ENCODE data around the gene MTMR3.
"Not testable (repeated sequence)": the region's sequence is repeated elsewhere in the genome, so short reads cannot be mapped to it uniquely, and the experiment has no call there.

MTMR3 gene

GRCh38 chr22:29883045-29883774 is at the start of gene MTMR3:
Gene MTMR3 (plus strand): TSS chr22:29883174. CDS start chr22:29971060, 87,886 bp downstream.
- DNase-seq (ENCODE audit: low read depth), result peak; percentile 93
- peak within 1 kb of the TSS; percentile 98 for H3K4me3 ChIP-seq (ENCODE audit: low read depth, low read length)
- TF ChIP-seq CTCF (conservative IDR thresholded peaks at IDR 0.05; ENCODE audit: low read depth, low read length), result no peak

GRCh38 chr22:29833392-29833965 is 49.5 kb upstream of the MTMR3 start:
- no peak for DNase-seq (ENCODE audit: low read depth)
- H3K4me3 ChIP-seq (ENCODE audit: low read depth, low read length), result no peak overlapping the region
- no peak for TF ChIP-seq CTCF (conservative IDR thresholded peaks at IDR 0.05; ENCODE audit: low read depth, low read length)

- TF ChIP-seq CTCF (conservative IDR thresholded peaks at IDR 0.05; ENCODE audit: low read depth, low read length), result no peak
- no peak overlapping the region for H3K4me3 ChIP-seq (ENCODE audit: low read depth, low read length)
- no peak for DNase-seq (ENCODE audit: low read depth)
Measured at GRCh38 chr22:29834046-29834445, 48.9 kb upstream of the MTMR3 start.

GRCh38 chr22:29836791-29837370 is 46.1 kb upstream of the MTMR3 start:
- not testable (repeated sequence) for DNase-seq (ENCODE audit: low read depth)
- H3K4me3 ChIP-seq (ENCODE audit: low read depth, low read length), result peak overlapping the region; percentile 92

GRCh38 chr22:29837741-29838598 is 45.0 kb upstream of the MTMR3 start, which contains the start of gene ASCC2:
Gene ASCC2 (minus strand): TSS chr22:29838274. CDS start chr22:29832325, 5,949 bp downstream.
- H3K4me3 ChIP-seq (ENCODE audit: low read depth, low read length), result peak within 1 kb of the TSS; percentile 92
- no peak for TF ChIP-seq CTCF (conservative IDR thresholded peaks at IDR 0.05; ENCODE audit: low read depth, low read length)
- DNase-seq (ENCODE audit: low read depth), result peak; percentile 96

GRCh38 chr22:29838599-29838956 is 44.4 kb upstream of the MTMR3 start:
- peak overlapping the region; percentile 92 for H3K4me3 ChIP-seq (ENCODE audit: low read depth, low read length)
- DNase-seq (ENCODE audit: low read depth), result no peak
- no peak for TF ChIP-seq CTCF (conservative IDR thresholded peaks at IDR 0.05; ENCODE audit: low read depth, low read length)

GRCh38 chr22:29839039-29839438 is 43.9 kb upstream of the MTMR3 start:
- DNase-seq (ENCODE audit: low read depth), result no peak
- TF ChIP-seq CTCF (conservative IDR thresholded peaks at IDR 0.05; ENCODE audit: low read depth, low read length), result no peak

More at GRCh38 chr22:29839039-29839438, 43.9 kb upstream of the MTMR3 start:
- no peak overlapping the region for H3K4me3 ChIP-seq (ENCODE audit: low read depth, low read length)
